ENCODE measurements around the gene NTN1.

DNA sequence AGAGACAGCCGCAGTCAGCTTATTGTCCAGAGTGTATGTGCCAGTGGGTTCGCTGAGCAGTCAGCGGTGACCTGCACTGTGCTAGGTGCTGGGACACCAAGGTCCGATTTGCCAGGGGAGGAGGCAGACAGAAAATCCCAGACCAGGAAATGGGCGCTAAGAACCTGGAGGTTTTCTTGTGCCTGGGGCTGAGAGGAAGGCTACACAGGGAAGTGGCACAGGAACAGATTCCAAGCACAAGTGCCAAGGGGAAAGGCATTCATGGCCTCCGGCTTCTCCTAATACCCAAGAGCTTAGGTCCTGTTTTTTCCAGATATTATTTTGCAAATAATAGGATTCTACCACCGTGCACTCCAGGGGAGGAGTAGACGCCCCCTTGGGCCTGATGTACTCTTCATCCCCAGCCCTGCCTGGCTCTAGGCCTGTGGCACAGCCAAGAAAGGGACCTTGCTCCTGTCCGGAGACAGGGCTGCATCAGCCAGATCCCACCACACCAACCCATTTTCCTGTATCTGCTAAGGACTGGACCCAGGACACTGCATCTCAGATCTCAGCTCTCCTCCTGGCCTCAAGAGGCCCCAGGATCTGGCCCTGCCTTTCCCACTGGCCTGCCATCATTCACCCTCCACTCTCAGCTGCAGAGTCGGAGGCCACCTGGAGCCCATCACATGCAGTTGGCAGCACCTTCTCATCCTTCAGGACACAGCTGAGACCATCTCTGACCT is 187.2 kb downstream of the NTN1 start:
- TF ChIP-seq, protein P1, sequence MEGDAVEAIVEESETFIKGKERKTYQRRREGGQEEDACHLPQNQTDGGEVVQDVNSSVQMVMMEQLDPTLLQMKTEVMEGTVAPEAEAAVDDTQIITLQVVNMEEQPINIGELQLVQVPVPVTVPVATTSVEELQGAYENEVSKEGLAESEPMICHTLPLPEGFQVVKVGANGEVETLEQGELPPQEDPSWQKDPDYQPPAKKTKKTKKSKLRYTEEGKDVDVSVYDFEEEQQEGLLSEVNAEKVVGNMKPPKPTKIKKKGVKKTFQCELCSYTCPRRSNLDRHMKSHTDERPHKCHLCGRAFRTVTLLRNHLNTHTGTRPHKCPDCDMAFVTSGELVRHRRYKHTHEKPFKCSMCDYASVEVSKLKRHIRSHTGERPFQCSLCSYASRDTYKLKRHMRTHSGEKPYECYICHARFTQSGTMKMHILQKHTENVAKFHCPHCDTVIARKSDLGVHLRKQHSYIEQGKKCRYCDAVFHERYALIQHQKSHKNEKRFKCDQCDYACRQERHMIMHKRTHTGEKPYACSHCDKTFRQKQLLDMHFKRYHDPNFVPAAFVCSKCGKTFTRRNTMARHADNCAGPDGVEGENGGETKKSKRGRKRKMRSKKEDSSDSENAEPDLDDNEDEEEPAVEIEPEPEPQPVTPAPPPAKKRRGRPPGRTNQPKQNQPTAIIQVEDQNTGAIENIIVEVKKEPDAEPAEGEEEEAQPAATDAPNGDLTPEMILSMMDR (conservative IDR thresholded peaks at IDR 0.05): no peak
- no peak for TF ChIP-seq EZH2 (IDR thresholded peaks at IDR 0.05; ENCODE audit: low read depth)

Data from PC-9 (cell line).